ENCODE results near the gene CLSTN2. TPM values are rescaled to one million over a fixed set of nuclear protein-coding genes. Genes with fewer than 3 reads are reported as not detected.

CLSTN2 gene
- total and polyA plus RNA-seq, 2 of the 4 experiments (the other 2 are of a cell fraction) = under 0.01 to 0.07 TPM

GRCh38 chr3:140537727-140538082 lies 602.7 kb downstream of the CLSTN2 start:
- Histone ChIP-seq H3K18ac (ENCODE audit: low read depth, low read length) (no peak overlapping the region), H2AK5ac (ENCODE audit: low read depth, low read length) (no peak overlapping the region), H4K91ac (ENCODE audit: insufficient read depth, low read depth, low read length) (no peak overlapping the region), H3K4me1 (ENCODE audit: control insufficient read depth, insufficient read depth, low read length) (no peaks in the 10 kb centered on the region), H3K4me3 (ENCODE audit: insufficient read depth, low read depth, low read length) (no peak overlapping the region), H4K8ac (ENCODE audit: low read depth in 2 of 2, low read length in 2 of 2) (no peak overlapping the region), H3K9ac (ENCODE audit: low read depth, low read length) (no peak overlapping the region), H3K27me3 (ENCODE audit: control insufficient read depth, insufficient read depth, low read length) (no peaks in the 10 kb centered on the region), H3K79me1 (ENCODE audit: low read depth in 1 of 2, low read length in 2 of 2) (no peaks in the 10 kb centered on the region), H2AK9ac (replicated peaks; ENCODE audit: low read depth, low read length, poor library complexity) (no peak overlapping the region), H3K9me1 (ENCODE audit: insufficient read depth, low read length) (no peaks in the 10 kb centered on the region), H3K4me2 (ENCODE audit: low read depth, low read length) (no peak overlapping the region), H3K9me3 (ENCODE audit: control insufficient read depth, insufficient read depth, low read length) (peaks cover 4% of the 10 kb centered on the region; the same call in 1 of the 2 replicates), H2AFZ (replicated peaks; ENCODE audit: low read length, poor library complexity) (no peak overlapping the region), H4K5ac (ENCODE audit: low read depth, low read length) (no peak overlapping the region), H2BK120ac (ENCODE audit: low read depth, low read length) (no peak overlapping the region), H2BK5ac (ENCODE audit: low read depth, low read length, poor library complexity, severe bottlenecking) (no peak overlapping the region), H3K56ac (ENCODE audit: extremely low read depth, insufficient read depth, low read length) (no peak overlapping the region), H3K27ac (ENCODE audit: insufficient read depth, low read length) (no peak overlapping the region), H2BK20ac (ENCODE audit: low read depth, low read length) (no peak overlapping the region), H4K20me1 (ENCODE audit: insufficient read depth, low read length) (no peaks in the 10 kb centered on the region), H3K23ac (ENCODE audit: low read depth, low read length) (no peak overlapping the region), H2BK15ac (ENCODE audit: low read depth, low read length) (no peak overlapping the region), H3K36me3 (ENCODE audit: control insufficient read depth, insufficient read depth, low read length) (no peaks in the 10 kb centered on the region), H3K14ac (replicated peaks; ENCODE audit: low read depth, low read length) (no peak overlapping the region), H3K4ac (ENCODE audit: low read depth, low read length) (no peak overlapping the region)
- intact Hi-C loops (cut with micrococcal nuclease) (no loop called here), in situ Hi-C loops (cut with MboI; ENCODE audit: low sequenced_read_pairs) (no loop called here), dilution Hi-C loops (cut with HindIII; ENCODE audit: low sequenced_read_pairs, unreplicated experiment) (no loop called here)
- ChIA-PET CTCF (no interaction called here), POLR2A (ENCODE audit: unreplicated experiment) (no interaction called here)
- ATAC-seq (ENCODE audit: low read depth) (no peak), DNase-seq (no peak)
- no peak for TF ChIP-seq RCOR1 (IDR thresholded peaks at IDR 0.05; ENCODE audit: insufficient replicate concordance, low read length)
- no peak for TF ChIP-seq FOS (IDR thresholded peaks at IDR 0.05; ENCODE audit: low read depth, low read length)
- TF ChIP-seq MAFK (IDR thresholded peaks at IDR 0.05; ENCODE audit: low read depth, low read length) = no peak
- no peak for TF ChIP-seq RFX5 (IDR thresholded peaks at IDR 0.05; ENCODE audit: low read depth, low read length)
- TF ChIP-seq ELK1 (IDR thresholded peaks at IDR 0.05; ENCODE audit: borderline replicate concordance, low read depth, low read length) = no peak
- no peak for TF ChIP-seq POLR2A (IDR thresholded peaks at IDR 0.05; ENCODE audit: low read depth, low read length)
- TF ChIP-seq CEBPB (IDR thresholded peaks at IDR 0.05; ENCODE audit: low read depth, low read length) = no peak
- TF ChIP-seq BHLHE40 (IDR thresholded peaks at IDR 0.05; ENCODE audit: low read depth, low read length) = no peak
- no peak for TF ChIP-seq RAD21 (IDR thresholded peaks at IDR 0.05; ENCODE audit: low read length)
- TF ChIP-seq MXI1 (IDR thresholded peaks at IDR 0.05; ENCODE audit: borderline replicate concordance, low read depth, low read length) = no peak
- no peak for TF ChIP-seq SMC3 (IDR thresholded peaks at IDR 0.05; ENCODE audit: low read depth, low read length)
- TF ChIP-seq USF2 (IDR thresholded peaks at IDR 0.05; ENCODE audit: low read depth, low read length) = no peak
- no CpG with 5 or more reads among the region's 3 CpGs for WGBS, 2 experiments (ENCODE audit: extremely low coverage in 2 of 2, insufficient read length in 1 of 2)
- no TSS peak for BruUV-seq (replicated peaks)

All from IMR-90 (cell line).